GM12892 (cell line): Measurements from ENCODE around the gene COX6B2.

ENCODE experiments used
- DNase-seq: peaks from one replicate; pipeline ENCODE4 v3.0.0; 2011; ENCODE audit not compliant: insufficient read length
- FAIRE-seq: peaks from 2 replicates; lab custom pipeline; 2011; peaks lifted over from hg19 to GRCh38; lab: Jason Lieb, UNC
- POLR2A ChIP-seq: IDR thresholded peaks from 2 replicates; pipeline ENCODE4 v1.6.1; 2011; ENCODE audit warnings: low read depth, low read length, control low read depth
- POLR2AphosphoS5 ChIP-seq: IDR thresholded peaks from 2 replicates; pipeline ENCODE4 v1.6.1; 2011; ENCODE audit warnings: low read depth, low read length, control low read depth
- TAF1 ChIP-seq: IDR thresholded peaks from 2 replicates; pipeline ENCODE4 v1.6.1; 2011; ENCODE audit warnings: low read depth, mild to moderate bottlenecking, control low read depth, low read length, borderline replicate concordance

COX6B2 gene

GRCh38 chr19:55368106-55368505 lies 13.6 kb upstream of the COX6B2 start:
- DNase-seq (no peak), FAIRE-seq (no peak)
- TF ChIP-seq TAF1 (no peak), POLR2AphosphoS5 (no peak), POLR2A (no peak)

- DNase-seq (no peak), FAIRE-seq (no peak)
- TF ChIP-seq TAF1 (no peak), POLR2A (no peak), POLR2AphosphoS5 (no peak)
Observed at GRCh38 chr19:55366790-55367189, 12.3 kb upstream of the COX6B2 start.

GRCh38 chr19:55365964-55366363 lies 11.4 kb upstream of the COX6B2 start:
- no peak for FAIRE-seq
- TF ChIP-seq POLR2A (no peak), TAF1 (no peak), POLR2AphosphoS5 (no peak)
- no peak for DNase-seq

- no peak for TF ChIP-seq TAF1
- no peak for TF ChIP-seq POLR2AphosphoS5
- TF ChIP-seq POLR2A, result no peak
- DNase-seq (no peak), FAIRE-seq (no peak)
Observed at GRCh38 chr19:55365245-55365644, 10.7 kb upstream of the COX6B2 start.

GRCh38 chr19:55362990-55363716 lies 8.6 kb upstream of the COX6B2 start, which contains the start of gene GARIN5B:
TSS of gene GARIN5B (minus strand) at chr19:55363260. CDS start at chr19:55363066, 194 bp downstream.
- TF ChIP-seq POLR2A (no peak), TAF1 (no peak), POLR2AphosphoS5 (no peak)
- FAIRE-seq (no peak), DNase-seq (no peak)

- DNase-seq, result no peak
- FAIRE-seq, result no peak
- TF ChIP-seq POLR2A, result no peak
- no peak for TF ChIP-seq POLR2AphosphoS5
- TF ChIP-seq TAF1, result no peak
Observed at GRCh38 chr19:55362174-55362989, 7.9 kb upstream of the COX6B2 start.

- FAIRE-seq (no peak), DNase-seq (no peak)
- TF ChIP-seq POLR2A (no peak), POLR2AphosphoS5 (no peak), TAF1 (no peak)
Observed at GRCh38 chr19:55360902-55361301, 6.4 kb upstream of the COX6B2 start.

GRCh38 chr19:55358943-55359908 lies 4.7 kb upstream of the COX6B2 start:
- FAIRE-seq (no peak), DNase-seq (no peak)
- no peak for TF ChIP-seq POLR2A

- DNase-seq, result no peak
- no peak for FAIRE-seq
- TF ChIP-seq POLR2A, result no peak
- no peak for TF ChIP-seq TAF1
- no peak for TF ChIP-seq POLR2AphosphoS5
Observed at GRCh38 chr19:55358493-55358892, 4.0 kb upstream of the COX6B2 start.

GRCh38 chr19:55355213-55355821 lies 798 bp upstream of the COX6B2 start:
- no peak for FAIRE-seq
- no peak for DNase-seq
- TF ChIP-seq TAF1, result no peak
- TF ChIP-seq POLR2A, result no peak
- no peak for TF ChIP-seq POLR2AphosphoS5
